Trophoblast cell (in vitro differentiated cells and primary cell): Measurements from ENCODE around the gene ACTN4.
"Not testable (repeated sequence)": the region's sequence is repeated elsewhere in the genome, so short reads cannot be mapped to it uniquely, and the experiment has no call there.

Experiments used
- DNase-seq, 2 donors: peaks; one replicate each; pipeline ENCODE4 v3.0.0-alpha.2; 2016
- H2AFZ ChIP-seq: 2 replicates; pipeline ENCODE4 v1.6.1; 2013; ENCODE audit warnings: low read length, moderate library complexity, mild to moderate bottlenecking; ENCODE audit not compliant: insufficient read depth, poor library complexity
- H2AK5ac ChIP-seq: 2 replicates; pipeline ENCODE4 v1.6.1; 2013; ENCODE audit warnings: mild to moderate bottlenecking, low read length
- H2BK120ac ChIP-seq: 2 replicates; pipeline ENCODE4 v1.6.1; 2013; ENCODE audit warnings: low read length, mild to moderate bottlenecking, moderate library complexity; ENCODE audit not compliant: insufficient read depth, poor library complexity
- H2BK12ac ChIP-seq: 2 replicates; pipeline ENCODE4 v1.6.1; 2013; ENCODE audit warnings: mild to moderate bottlenecking, low read length, moderate library complexity
- H2BK5ac ChIP-seq: 2 replicates; pipeline ENCODE4 v1.6.1; 2013; ENCODE audit warnings: low read length, low read depth, moderate library complexity, mild to moderate bottlenecking; ENCODE audit not compliant: poor library complexity
- H3K14ac ChIP-seq: 2 replicates; pipeline ENCODE4 v1.6.1; 2013; ENCODE audit warnings: mild to moderate bottlenecking, low read length
- H3K18ac ChIP-seq: 2 replicates; pipeline ENCODE4 v1.6.1; 2013; ENCODE audit warnings: mild to moderate bottlenecking, low read length
- H3K23ac ChIP-seq: 2 replicates; pipeline ENCODE4 v1.6.1; 2013; ENCODE audit warnings: low read length
- H3K27ac ChIP-seq: 2 replicates; pipeline ENCODE4 v1.5.1; 2013; ENCODE audit warnings: low read depth, mild to moderate bottlenecking, inconsistent platforms, low read length, moderate library complexity
- H3K27me3 ChIP-seq: 2 replicates; pipeline ENCODE4 v1.6.1; 2013; ENCODE audit warnings: inconsistent platforms, mild to moderate bottlenecking, low read length, moderate library complexity; ENCODE audit not compliant: insufficient read depth
- H3K36me3 ChIP-seq, 2 experiments: 1 replicate in 1 of 2; 2 replicates in 1 of 2; pipeline ENCODE4 v1.6.1; 2013; ENCODE audit warnings: low read length in 2 of 2, mild to moderate bottlenecking in 2 of 2, moderate library complexity in 1 of 2; ENCODE audit not compliant: insufficient read depth in 2 of 2, control insufficient read depth in 1 of 2
- H3K4ac ChIP-seq: 2 replicates; pipeline ENCODE4 v1.6.1; 2013; ENCODE audit warnings: low read depth, mild to moderate bottlenecking, low read length, moderate library complexity
- H3K4me1 ChIP-seq, 2 experiments: 1 replicate in 1 of 2; 2 replicates in 1 of 2; pipeline ENCODE4 v1.6.1; 2013; ENCODE audit warnings: low read length in 2 of 2, mild to moderate bottlenecking in 2 of 2, moderate library complexity in 1 of 2; ENCODE audit not compliant: insufficient read depth in 2 of 2, control insufficient read depth in 1 of 2
- H3K4me2 ChIP-seq: 2 replicates; pipeline ENCODE4 v1.6.1; 2013; ENCODE audit warnings: inconsistent platforms, mild to moderate bottlenecking, low read length, moderate library complexity
- H3K4me3 ChIP-seq: 2 replicates; pipeline ENCODE4 v1.5.1; 2013; ENCODE audit warnings: mild to moderate bottlenecking, low read depth, low read length, inconsistent platforms
- H3K79me1 ChIP-seq: one replicate; pipeline ENCODE4 v1.6.1; 2013; ENCODE audit warnings: low read length
- H3K79me2 ChIP-seq: 2 replicates; pipeline ENCODE4 v1.6.1; 2013; ENCODE audit warnings: low read length, mild to moderate bottlenecking; ENCODE audit not compliant: control insufficient read depth, insufficient read depth, poor library complexity
- H3K9ac ChIP-seq: 2 replicates; pipeline ENCODE4 v1.6.1; 2013; ENCODE audit warnings: mild to moderate bottlenecking, low read length
- H3K9me3 ChIP-seq: 2 replicates; pipeline ENCODE4 v1.6.1; 2013; ENCODE audit warnings: low read depth, mild to moderate bottlenecking, control low read depth, inconsistent platforms, low read length; ENCODE audit not compliant: insufficient read depth
- H4K12ac ChIP-seq: 2 replicates; pipeline ENCODE4 v1.6.1; 2013; ENCODE audit warnings: low read depth, mild to moderate bottlenecking, low read length, moderate library complexity
- H4K8ac ChIP-seq: 2 replicates; pipeline ENCODE4 v1.6.1; 2013; ENCODE audit warnings: low read depth, mild to moderate bottlenecking, low read length, moderate library complexity
- H4K91ac ChIP-seq: one replicate; pipeline ENCODE4 v1.6.1; 2013; ENCODE audit warnings: low read depth, mild to moderate bottlenecking, low read length, moderate library complexity
- WGBS: extraction: QIAGEN DNeasy Blood & Tissue Kit; methylation state at CpG from one replicate; pipeline ENCODE4 v1.1.7; 2013; ENCODE audit warnings: missing lambda C conversion rate; ENCODE audit not compliant: insufficient read length, insufficient coverage; ENCODE audit errors: extremely low coverage; 5-methylcytosine and 5-hydroxymethylcytosine counted together

ACTN4 gene

GRCh38 chr19:38624822-38625221 is 22.6 kb upstream of the ACTN4 start:
- Histone ChIP-seq H2BK120ac (no peak overlapping the region), H4K8ac (no peak overlapping the region), H3K79me1 (no peaks in the 10 kb centered on the region), H3K14ac (no peak overlapping the region), H3K9ac (no peak overlapping the region), H2AK5ac (no peak overlapping the region), H3K79me2 (no peaks in the 10 kb centered on the region), H4K91ac (no peak overlapping the region), H3K4ac (no peak overlapping the region), H2BK5ac (no peak overlapping the region), H2BK12ac (no peak overlapping the region), H3K27ac (no peak overlapping the region), H4K12ac (no peak overlapping the region), H3K9me3 (peaks cover 2% of the 10 kb centered on the region), H3K18ac (no peak overlapping the region), H3K4me2 (no peak overlapping the region), H3K27me3 (no peaks in the 10 kb centered on the region), H3K23ac (no peak overlapping the region), H3K4me1 (peaks cover 1 to 2% of the 10 kb centered on the region in 2 experiments), H2AFZ (no peak overlapping the region), H3K4me3 (no peak overlapping the region), H3K36me3 (peaks cover 59 to 76% of the 10 kb centered on the region in 2 experiments)
- no CpG with 5 or more reads among the region's 3 CpGs for WGBS
- DNase-seq, result no peak

- Histone ChIP-seq H3K23ac (no peak overlapping the region), H3K14ac (no peak overlapping the region), H3K4me3 (no peak overlapping the region), H3K18ac (no peak overlapping the region), H2AFZ (no peak overlapping the region), H3K9me3 (peaks cover 2% of the 10 kb centered on the region), H3K4ac (no peak overlapping the region), H4K12ac (no peak overlapping the region), H3K79me2 (no peaks in the 10 kb centered on the region), H3K4me1 (no peaks in the 10 kb centered on the region), H2AK5ac (no peak overlapping the region), H3K9ac (no peak overlapping the region), H2BK5ac (no peak overlapping the region), H3K4me2 (no peak overlapping the region), H2BK120ac (no peak overlapping the region), H3K27ac (no peak overlapping the region), H3K79me1 (no peaks in the 10 kb centered on the region), H4K91ac (no peak overlapping the region), H3K36me3 (peaks cover 59 to 70% of the 10 kb centered on the region in 2 experiments), H3K27me3 (no peaks in the 10 kb centered on the region), H2BK12ac (no peak overlapping the region), H4K8ac (no peak overlapping the region)
- no CpG with 5 or more reads among the region's 4 CpGs for WGBS
- DNase-seq, result no peak
Measured at GRCh38 chr19:38626401-38626800, 21.0 kb upstream of the ACTN4 start.

GRCh38 chr19:38629568-38629967 is 17.9 kb upstream of the ACTN4 start:
- no CpG with 5 or more reads among the region's 6 CpGs for WGBS

GRCh38 chr19:38631301-38631700 is 16.1 kb upstream of the ACTN4 start:
- DNase-seq, H4K91ac ChIP-seq, H4K8ac ChIP-seq, H4K12ac ChIP-seq, H3K4me1 ChIP-seq, H3K4ac ChIP-seq, H2BK5ac ChIP-seq, H3K27me3 ChIP-seq, H3K79me1 ChIP-seq, H3K4me3 ChIP-seq, H3K23ac ChIP-seq, H2BK120ac ChIP-seq, H2BK12ac ChIP-seq, H3K27ac ChIP-seq, H3K9me3 ChIP-seq, H3K18ac ChIP-seq, H2AK5ac ChIP-seq, H3K14ac ChIP-seq, H3K4me2 ChIP-seq, H2AFZ ChIP-seq, H3K9ac ChIP-seq, H3K79me2 ChIP-seq: not testable (repeated sequence)
- no CpG with 5 or more reads among the region's 11 CpGs for WGBS
- H3K36me3 ChIP-seq, result peaks cover 51 to 56% of the 10 kb centered on the region in 2 experiments

More at GRCh38 chr19:38629568-38629967, 17.9 kb upstream of the ACTN4 start:
- Histone ChIP-seq H3K18ac (no peak overlapping the region), H3K79me1 (no peaks in the 10 kb centered on the region), H3K9ac (no peak overlapping the region), H3K4ac (no peak overlapping the region), H3K4me2 (no peak overlapping the region), H2BK120ac (no peak overlapping the region), H3K14ac (no peak overlapping the region), H3K79me2 (no peaks in the 10 kb centered on the region), H2BK12ac (no peak overlapping the region), H3K23ac (no peak overlapping the region), H3K9me3 (peaks cover 2% of the 10 kb centered on the region), H2AK5ac (no peak overlapping the region), H2AFZ (no peak overlapping the region), H3K4me1 (no peaks in the 10 kb centered on the region), H4K8ac (no peak overlapping the region), H4K91ac (no peak overlapping the region), H3K27me3 (no peaks in the 10 kb centered on the region), H3K4me3 (no peak overlapping the region), H4K12ac (no peak overlapping the region), H3K27ac (no peak overlapping the region), H2BK5ac (no peak overlapping the region), H3K36me3 (peaks cover 55 to 61% of the 10 kb centered on the region in 2 experiments)
- no peak for DNase-seq
